SU-DHL-6 (cell line): Measurements from ENCODE around the gene CRNN.

ENCODE experiments used
- H2AFZ ChIP-seq: fragments of 200-600 bp; sonication (generic); 2 replicates; pipeline ENCODE4 v1.6.1; 2014; ENCODE audit warnings: low read depth, mild to moderate bottlenecking, moderate library complexity, mixed read lengths, antibody characterized with exemption, low read length; ENCODE audit not compliant: severe bottlenecking
- H3F3A ChIP-seq: fragments of 200-600 bp; shearing (Covaris generic); 2 replicates; pipeline ENCODE4 v1.6.0; 2016; ENCODE audit warnings: antibody characterized with exemption, mild to moderate bottlenecking; ENCODE audit not compliant: insufficient read depth
- H3K27ac ChIP-seq: fragments of 200-600 bp; sonication (generic); 2 replicates; pipeline ENCODE4 v1.5.1; 2016; ENCODE audit warnings: low read depth, mild to moderate bottlenecking, low read length, moderate library complexity, mixed read lengths
- H3K27me3 ChIP-seq: fragments of 200-600 bp; sonication (generic), shearing (Covaris generic); 2 replicates; pipeline ENCODE4 v1.6.0; 2014; ENCODE audit warnings: mild to moderate bottlenecking, low read length
- H3K36me3 ChIP-seq: fragments of 200-600 bp; sonication (generic); 2 replicates; pipeline ENCODE4 v1.6.1; 2014; ENCODE audit warnings: mild to moderate bottlenecking, low read length, mixed read lengths
- H3K4me2 ChIP-seq: fragments of 300-600, 200-600 bp; shearing (Covaris generic), sonication (generic); 2 replicates; pipeline ENCODE4 v1.6.0; 2014; ENCODE audit warnings: low read length, low read depth, mild to moderate bottlenecking; ENCODE audit not compliant: poor library complexity, severe bottlenecking
- H3K4me3 ChIP-seq: fragments of 200-600 bp; sonication (generic); 2 replicates; pipeline ENCODE4 v1.5.1; 2014; ENCODE audit warnings: antibody characterized with exemption, low read length, mild to moderate bottlenecking, mixed read lengths; ENCODE audit not compliant: insufficient read depth, poor library complexity, severe bottlenecking
- H3K79me2 ChIP-seq: fragments of 200-600 bp; sonication (generic); 2 replicates; pipeline ENCODE4 v1.6.1; 2014; ENCODE audit warnings: mild to moderate bottlenecking, low read length, moderate library complexity; ENCODE audit not compliant: insufficient read depth
- H3K9ac ChIP-seq: fragments of 200-600 bp; sonication (generic); 2 replicates; pipeline ENCODE4 v1.7.0; 2014; ENCODE audit warnings: mild to moderate bottlenecking, low read length
- H3K9me2 ChIP-seq: fragments of 200-600 bp; sonication (generic); replicated peaks from 2 replicates; pipeline ENCODE4 v1.6.1; 2014; ENCODE audit warnings: low read length; ENCODE audit not compliant: insufficient read depth
- H3K9me3 ChIP-seq: fragments of 200-600 bp; sonication (generic); 2 replicates; pipeline ENCODE4 v1.6.1; 2014; ENCODE audit warnings: low read length, mixed read lengths; ENCODE audit not compliant: insufficient read depth
- H4K20me1 ChIP-seq: fragments of 200-600 bp; sonication (generic); 2 replicates; pipeline ENCODE4 v1.6.1; 2014; ENCODE audit warnings: low read depth, mild to moderate bottlenecking, antibody characterized with exemption, low read length, moderate library complexity, mixed read lengths
- EZH2phosphoT487 ChIP-seq: fragments of 200-600 bp; sonication (generic), shearing (Covaris generic); conservative IDR thresholded peaks from 2 replicates; pipeline ENCODE4 v1.6.1; 2018; ENCODE audit warnings: mild to moderate bottlenecking, antibody characterized with exemption, low read length, moderate library complexity, mixed read lengths
- TF ChIP-seq, protein P1 (sequence below): fragments of 200-600 bp; sonication (generic); IDR thresholded peaks from one replicate; pipeline ENCODE4 v1.5.1; 2017; ENCODE audit warnings: antibody characterized with exemption, mild to moderate bottlenecking, low read length, moderate library complexity; ENCODE audit not compliant: insufficient read depth, poor library complexity, severe bottlenecking

Gene CRNN

DNA sequence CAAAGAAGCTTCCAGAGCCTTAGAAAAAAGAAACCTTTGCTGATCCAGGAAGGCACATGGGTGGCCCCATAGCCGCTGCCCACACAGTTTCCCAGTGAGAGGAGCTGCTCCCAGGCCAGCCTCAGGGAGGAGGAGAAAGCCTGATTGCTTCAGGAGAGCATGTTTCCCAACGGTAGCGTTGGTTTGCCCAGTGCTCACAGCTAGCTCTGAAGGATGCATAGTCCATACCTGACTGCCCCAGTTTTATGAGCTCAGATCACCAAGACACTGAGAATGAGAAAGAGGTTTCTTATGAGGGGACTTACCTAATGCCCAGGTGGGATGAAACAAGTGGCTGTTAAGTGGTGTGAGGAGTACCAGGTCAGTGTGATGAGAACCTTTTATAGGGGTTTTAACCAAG lies at the start of gene CRNN:
TSS of gene CRNN (minus strand) at position 355 of the 400 bp plus-strand sequence. CDS start 2,030 bp downstream, outside the sequence.
- H3K9me2 ChIP-seq = no peaks in the 10 kb centered on the region
- no peaks in the 10 kb centered on the region for H3K36me3 ChIP-seq
- H4K20me1 ChIP-seq = no peaks in the 10 kb centered on the region
- H2AFZ ChIP-seq = no peak within 1 kb of the TSS
- H3K79me2 ChIP-seq = no peaks in the 10 kb centered on the region
- H3K27ac ChIP-seq = no peak within 1 kb of the TSS
- H3F3A ChIP-seq = no peaks in the 10 kb centered on the region
- no peak for TF ChIP-seq EZH2phosphoT487
- TF ChIP-seq, protein P1, sequence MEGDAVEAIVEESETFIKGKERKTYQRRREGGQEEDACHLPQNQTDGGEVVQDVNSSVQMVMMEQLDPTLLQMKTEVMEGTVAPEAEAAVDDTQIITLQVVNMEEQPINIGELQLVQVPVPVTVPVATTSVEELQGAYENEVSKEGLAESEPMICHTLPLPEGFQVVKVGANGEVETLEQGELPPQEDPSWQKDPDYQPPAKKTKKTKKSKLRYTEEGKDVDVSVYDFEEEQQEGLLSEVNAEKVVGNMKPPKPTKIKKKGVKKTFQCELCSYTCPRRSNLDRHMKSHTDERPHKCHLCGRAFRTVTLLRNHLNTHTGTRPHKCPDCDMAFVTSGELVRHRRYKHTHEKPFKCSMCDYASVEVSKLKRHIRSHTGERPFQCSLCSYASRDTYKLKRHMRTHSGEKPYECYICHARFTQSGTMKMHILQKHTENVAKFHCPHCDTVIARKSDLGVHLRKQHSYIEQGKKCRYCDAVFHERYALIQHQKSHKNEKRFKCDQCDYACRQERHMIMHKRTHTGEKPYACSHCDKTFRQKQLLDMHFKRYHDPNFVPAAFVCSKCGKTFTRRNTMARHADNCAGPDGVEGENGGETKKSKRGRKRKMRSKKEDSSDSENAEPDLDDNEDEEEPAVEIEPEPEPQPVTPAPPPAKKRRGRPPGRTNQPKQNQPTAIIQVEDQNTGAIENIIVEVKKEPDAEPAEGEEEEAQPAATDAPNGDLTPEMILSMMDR = no peak
- no peaks in the 10 kb centered on the region for H3K9me3 ChIP-seq
- no peak within 1 kb of the TSS for H3K4me2 ChIP-seq
- H3K27me3 ChIP-seq = no peaks in the 10 kb centered on the region
- H3K4me3 ChIP-seq = no peak within 1 kb of the TSS
- H3K9ac ChIP-seq = no peak within 1 kb of the TSS

DNA sequence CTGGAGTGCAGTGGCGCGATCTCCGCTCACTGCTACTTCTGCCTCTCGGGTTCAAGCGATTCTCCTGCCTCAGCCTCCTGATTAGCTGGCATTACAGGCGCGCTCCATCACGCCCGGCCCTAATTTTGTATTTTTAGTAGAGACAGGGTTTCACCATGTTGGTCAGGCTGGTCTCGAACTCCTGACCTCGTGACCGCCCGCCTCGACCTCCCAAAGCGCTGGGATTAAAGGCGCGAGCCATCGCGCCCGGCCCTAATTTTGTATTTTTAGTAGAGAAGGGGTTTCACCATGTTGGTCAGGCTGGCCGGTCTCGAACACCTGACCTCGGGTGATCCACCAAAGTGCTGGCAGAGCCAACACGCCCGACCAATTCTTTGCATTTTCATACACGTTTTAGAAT lies 48.6 kb upstream of the CRNN start:
- Histone ChIP-seq H3K4me2 (no peak overlapping the region), H2AFZ (no peak overlapping the region), H3K9me3 (no peaks in the 10 kb centered on the region), H3K27me3 (peaks cover 3% of the 10 kb centered on the region; the same call in 1 of the 2 replicates), H3K9ac (no peak overlapping the region), H3K27ac (no peak overlapping the region), H3K4me3 (no peak overlapping the region), H3K36me3 (no peaks in the 10 kb centered on the region), H4K20me1 (no peaks in the 10 kb centered on the region), H3F3A (no peaks in the 10 kb centered on the region; the same call in 1 of the 2 replicates), H3K9me2 (no peaks in the 10 kb centered on the region), H3K79me2 (no peaks in the 10 kb centered on the region)
- no peak for TF ChIP-seq EZH2phosphoT487
- TF ChIP-seq, protein P1 = no peak

DNA sequence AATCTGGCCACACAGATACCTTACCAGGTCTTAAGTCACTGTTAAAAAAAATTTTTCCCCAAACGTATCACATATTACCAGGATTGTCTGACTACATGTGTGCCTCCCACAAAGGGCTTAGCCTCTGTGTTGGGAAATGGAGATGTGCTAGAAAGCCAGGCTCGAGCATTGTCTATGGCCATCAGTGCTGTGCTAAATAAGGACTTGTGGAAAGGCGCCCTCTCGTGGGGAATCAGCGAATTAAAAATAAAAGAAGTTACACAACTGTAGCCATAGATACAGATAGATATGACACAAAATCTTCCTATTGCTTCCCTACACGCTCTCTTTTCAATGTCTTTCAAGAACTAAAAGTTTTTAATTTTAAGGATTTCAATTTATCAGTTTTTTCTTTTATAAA lies 47.5 kb upstream of the CRNN start:
- Histone ChIP-seq H3K36me3 (no peaks in the 10 kb centered on the region), H3K27ac (no peak overlapping the region), H3K9ac (no peak overlapping the region), H3K79me2 (no peaks in the 10 kb centered on the region), H2AFZ (no peak overlapping the region), H3K9me2 (no peaks in the 10 kb centered on the region), H3K4me2 (no peak overlapping the region), H3K4me3 (no peak overlapping the region), H3F3A (no peaks in the 10 kb centered on the region; the same call in 1 of the 2 replicates), H3K9me3 (no peaks in the 10 kb centered on the region), H3K27me3 (no peaks in the 10 kb centered on the region), H4K20me1 (no peaks in the 10 kb centered on the region)
- TF ChIP-seq, protein P1 = peak; percentile 40
- TF ChIP-seq EZH2phosphoT487 = no peak
